Cerebellar nuclear complex (tissue), 1 donor: ENCODE data around the gene OR4F6.

Source experiments
- DNase-seq, 2 experiments: peaks; one replicate each; lab custom pipeline; 2025; lab: John Stamatoyannopoulos, UW

Gene OR4F6

DNA sequence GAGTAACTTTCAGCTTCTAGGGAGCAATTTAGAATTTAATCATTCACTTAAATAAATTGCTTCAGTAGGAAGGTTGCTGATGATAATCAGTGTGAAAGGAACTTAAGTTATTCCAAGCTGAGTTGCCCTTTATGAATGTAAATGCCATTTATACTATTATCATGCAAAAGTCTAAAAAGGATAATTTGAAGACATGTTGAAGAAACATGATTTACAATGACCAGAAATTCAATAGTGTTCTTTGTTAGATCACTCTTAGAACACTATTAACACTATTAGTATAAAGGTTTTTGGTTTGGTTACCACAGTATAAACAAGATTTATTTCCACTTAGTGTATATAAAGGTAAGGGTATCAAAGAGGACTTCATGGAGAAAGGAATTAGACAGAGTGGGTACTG is 1.6 kb downstream of the OR4F6 start:
- no peak for DNase-seq

DNA sequence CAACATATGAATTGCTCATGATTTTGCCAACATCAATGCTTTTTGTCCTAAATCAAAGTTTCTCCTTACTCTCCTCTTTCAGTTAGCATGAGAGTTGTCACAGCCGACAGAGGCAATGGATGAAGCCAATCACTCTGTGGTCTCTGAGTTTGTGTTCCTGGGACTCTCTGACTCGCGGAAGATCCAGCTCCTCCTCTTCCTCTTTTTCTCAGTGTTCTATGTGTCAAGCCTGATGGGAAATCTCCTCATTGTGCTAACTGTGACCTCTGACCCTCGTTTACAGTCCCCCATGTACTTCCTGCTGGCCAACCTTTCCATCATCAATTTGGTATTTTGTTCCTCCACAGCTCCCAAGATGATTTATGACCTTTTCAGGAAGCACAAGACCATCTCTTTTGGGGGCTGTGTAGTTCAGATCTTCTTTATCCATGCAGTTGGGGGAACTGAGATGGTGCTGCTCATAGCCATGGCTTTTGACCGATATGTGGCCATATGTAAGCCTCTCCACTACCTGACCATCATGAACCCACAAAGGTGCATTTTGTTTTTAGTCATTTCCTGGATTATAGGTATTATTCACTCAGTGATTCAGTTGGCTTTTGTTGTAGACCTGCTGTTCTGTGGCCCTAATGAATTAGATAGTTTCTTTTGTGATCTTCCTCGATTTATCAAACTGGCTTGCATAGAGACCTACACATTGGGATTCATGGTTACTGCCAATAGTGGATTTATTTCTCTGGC is 2.5 kb downstream of the OR4F6 start:
- DNase-seq = no peak

DNA sequence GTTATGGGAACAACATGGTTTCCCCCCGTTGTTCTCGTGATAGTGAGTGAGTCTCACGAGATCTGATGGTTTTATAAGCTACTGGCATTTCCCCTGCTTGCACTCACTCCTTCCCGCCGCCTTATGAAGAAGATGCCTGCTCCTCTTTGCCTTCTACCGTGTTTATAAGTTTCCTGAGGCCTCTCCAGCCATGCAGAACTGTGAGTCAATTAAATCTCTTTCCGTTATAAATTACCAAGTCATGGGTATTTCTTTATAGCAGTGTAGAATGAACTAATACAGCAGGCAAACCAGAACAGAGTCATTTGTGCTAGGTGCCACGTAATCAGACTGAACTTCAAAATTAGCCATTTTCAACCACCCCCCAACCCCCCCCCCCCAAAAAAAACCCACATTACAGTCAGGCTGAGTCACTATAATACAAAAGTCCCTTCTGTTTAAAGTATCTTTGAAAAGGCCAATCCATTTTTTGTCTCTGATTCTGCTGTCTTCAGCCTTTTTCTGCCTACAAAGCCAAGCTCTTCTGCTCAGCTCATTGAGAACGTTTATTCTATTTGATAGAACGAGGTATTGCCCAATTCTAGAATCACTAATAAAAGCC is 4.1 kb downstream of the OR4F6 start:
- DNase-seq = no peak

DNA sequence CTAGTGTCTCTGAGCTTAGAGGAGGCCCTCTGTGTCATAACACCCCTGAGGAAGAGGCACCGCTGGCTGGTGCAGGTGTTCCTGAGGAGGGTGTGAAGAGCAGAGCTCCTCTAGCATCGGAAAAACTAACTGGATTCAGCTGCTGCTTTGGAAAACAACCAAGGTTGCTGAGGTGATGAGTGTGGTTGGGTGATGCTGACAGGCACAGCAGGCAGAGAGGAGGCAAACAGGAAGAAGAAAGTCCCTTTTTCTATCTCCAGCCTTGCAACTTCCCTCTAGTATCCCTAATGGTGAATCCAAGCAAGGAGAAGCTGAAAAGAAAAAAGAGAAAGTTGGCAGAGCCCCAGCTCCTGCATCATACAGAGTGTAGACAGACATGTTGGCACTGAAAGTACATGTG is 4.9 kb downstream of the OR4F6 start:
- no peak for DNase-seq

DNA sequence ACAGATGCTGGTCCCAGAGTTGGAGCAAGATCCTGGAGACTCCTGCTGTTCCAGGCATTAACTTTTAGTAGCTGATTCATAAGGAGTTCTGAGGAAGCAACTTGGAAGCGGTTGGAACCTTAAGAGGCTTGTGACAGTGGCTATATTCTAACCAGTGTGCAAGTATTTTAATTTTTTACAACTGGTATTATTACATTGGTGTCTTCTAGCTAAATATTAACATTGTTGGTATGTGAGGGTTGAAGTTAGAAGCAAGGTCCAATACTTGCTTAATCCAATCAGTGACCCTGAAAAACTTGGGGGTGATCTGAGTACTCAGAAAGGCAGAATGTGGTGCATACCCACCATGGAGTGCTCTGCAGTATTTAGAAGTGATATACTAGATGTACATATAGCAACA is 7.1 kb downstream of the OR4F6 start:
- no peak for DNase-seq

DNA sequence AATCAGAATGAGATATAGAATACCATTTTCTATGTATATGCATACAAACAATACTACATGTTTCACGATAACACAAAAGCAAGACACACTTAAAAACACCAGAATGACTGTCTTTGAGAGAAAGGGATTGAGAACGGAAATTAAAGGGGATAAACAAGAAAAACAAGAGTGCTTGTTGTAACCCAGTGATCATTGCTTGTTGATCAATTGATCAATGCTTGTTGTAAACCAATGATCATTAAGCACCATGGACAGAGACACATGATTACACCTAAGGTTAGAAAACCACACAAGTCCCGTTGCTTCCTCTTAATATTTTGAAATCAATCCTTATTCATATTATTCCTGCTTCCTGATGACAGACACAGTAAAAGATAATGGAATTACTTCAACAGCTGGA is 7.6 kb downstream of the OR4F6 start:
- no peak for DNase-seq

DNA sequence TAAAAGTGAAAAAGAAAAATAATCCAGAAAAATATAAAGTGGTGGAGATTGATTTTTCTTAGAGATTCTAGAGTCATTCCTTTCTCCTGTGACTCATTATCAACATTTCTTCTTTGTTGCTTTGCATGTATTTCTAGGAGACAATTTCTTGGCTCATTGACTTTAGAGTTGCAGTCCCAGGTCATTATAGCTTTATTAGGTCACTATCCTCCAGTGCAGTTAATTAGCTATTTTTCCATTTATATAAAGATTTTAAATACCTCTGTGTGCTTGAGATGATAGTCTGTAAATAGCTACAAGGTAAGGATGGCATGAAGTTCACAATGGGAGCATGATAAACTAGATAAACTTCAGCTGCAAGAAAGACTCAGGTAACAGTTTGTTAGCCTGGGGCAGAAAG is 8.6 kb downstream of the OR4F6 start, which contains the start of gene OR4F15:
Gene OR4F15 (plus strand): TSS at position 301 of the 400 bp plus-strand sequence. CDS start 5,985 bp downstream, outside the sequence.
- no peak for DNase-seq

DNA sequence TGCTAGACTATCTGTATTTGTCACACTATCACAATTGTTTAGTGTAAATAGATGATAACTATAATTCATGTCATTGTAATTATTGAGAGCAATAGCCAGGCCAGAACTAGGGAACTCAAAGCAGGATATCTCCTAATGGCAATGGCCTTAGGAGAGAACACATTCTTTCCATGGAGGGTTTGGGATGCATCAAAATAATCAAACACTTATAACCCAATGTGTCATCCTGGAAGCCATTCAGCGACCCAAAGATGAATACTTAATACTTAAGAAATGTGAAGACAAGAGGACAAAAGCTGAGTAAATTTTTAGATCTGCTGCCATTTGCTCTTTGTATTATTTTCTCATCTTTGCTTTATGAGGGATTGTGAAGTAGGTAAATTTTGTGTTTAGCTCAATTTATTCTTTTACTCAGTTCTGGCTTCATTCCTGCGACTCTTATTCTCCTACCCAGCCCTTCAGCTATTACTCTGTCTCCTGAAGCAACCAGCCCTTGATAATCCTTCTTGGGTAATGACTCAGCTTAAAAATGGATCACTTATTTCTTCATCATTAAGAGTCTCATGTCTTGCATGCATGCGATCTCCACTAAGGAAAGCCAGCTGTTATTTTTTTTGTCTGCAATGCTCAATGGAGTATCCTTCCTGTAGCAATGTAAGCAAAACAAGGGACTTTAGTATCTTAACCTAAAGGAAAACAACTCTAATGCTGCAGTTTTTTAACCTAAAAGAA is 10.7 kb downstream of the OR4F6 start:
- DNase-seq = no peak

DNA sequence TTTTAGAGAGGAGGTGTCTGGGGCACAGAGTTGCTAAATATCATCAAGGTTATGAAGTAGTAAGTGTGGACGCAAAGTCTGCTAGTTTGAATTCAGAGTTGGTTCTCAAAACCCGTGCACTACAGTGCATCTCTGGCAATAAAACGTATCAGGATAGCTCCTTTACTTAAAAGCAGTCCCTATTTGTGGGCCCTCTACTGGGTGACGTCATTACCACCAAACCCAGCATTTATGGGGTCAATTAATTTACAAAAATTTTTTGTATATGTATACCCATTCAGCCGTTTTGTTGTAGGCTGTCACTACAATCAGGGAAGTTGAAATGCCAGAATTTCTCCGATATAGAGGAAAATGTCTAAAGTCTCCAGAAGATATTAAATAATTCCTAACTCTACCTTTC is 17.5 kb downstream of the OR4F6 start:
- no peak for DNase-seq

DNA sequence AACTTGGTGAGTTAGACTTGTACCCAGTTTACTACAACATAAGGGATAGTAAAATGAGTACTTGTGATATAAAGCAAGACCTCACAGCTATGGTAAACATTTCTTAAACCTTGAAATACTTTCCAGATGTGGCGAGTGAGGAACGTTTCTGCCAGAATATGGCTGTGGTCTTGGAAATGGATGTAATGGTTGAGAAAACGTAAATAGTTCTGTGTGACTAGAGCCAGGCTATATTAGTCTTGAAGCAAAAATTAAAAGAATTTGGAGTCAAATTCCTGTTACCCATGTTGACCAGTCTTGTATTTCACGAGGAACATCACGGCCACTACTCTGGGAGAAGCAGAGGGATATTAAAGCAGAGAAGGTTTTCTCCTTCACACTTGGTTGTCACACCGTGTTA is 23.9 kb downstream of the OR4F6 start:
- no peak for DNase-seq

DNA sequence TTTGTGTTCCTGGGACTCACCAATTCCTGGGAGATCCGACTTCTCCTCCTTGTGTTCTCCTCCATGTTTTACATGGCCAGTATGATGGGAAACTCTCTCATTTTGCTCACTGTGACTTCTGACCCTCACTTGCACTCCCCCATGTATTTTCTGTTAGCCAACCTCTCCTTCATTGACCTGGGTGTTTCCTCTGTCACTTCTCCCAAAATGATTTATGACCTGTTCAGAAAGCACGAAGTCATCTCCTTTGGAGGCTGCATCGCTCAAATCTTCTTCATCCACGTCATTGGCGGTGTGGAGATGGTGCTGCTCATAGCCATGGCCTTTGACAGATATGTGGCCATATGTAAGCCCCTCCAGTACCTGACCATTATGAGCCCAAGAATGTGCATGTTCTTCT is 25.5 kb downstream of the OR4F6 start:
- DNase-seq = no peak

DNA sequence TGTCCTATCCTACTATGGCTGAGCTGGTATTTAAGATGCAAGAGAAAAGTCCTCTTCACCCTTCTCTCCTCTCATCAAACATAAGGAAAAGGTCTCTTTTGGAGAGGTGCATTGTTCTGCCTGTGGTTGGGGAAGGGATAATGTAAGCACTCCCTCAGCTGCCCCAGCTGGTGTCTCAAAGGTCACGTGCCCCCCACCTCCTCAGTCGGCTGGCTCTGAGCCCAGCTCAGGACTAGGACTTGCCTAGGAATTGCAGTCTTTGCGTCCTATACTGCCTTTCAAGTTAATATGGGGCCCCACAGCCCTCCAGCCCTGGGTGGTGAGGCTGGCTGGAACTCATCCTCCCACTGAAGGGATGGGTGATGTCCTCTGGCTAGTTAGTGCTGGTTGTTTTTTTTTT is 38.3 kb downstream of the OR4F6 start:
- no peak for DNase-seq

DNA sequence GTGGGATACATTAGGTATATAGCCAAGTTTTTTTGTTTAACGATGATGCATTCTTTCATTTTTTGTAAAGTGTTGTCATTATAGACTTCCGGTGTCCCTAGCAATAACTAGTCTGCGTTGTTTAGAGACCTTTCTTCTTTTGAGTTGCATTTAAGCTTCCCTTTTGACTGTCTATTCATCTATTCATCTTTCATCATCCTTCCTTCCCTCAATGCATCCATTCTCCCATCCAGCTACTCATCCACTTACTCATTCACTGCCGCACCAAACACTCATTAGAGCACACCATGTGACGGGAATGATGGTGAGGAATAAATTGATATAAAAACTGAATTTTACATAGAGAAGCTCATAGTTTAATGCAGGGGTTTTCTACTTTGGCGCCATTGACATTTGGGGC is 41.6 kb downstream of the OR4F6 start:
- DNase-seq = no peak

DNA sequence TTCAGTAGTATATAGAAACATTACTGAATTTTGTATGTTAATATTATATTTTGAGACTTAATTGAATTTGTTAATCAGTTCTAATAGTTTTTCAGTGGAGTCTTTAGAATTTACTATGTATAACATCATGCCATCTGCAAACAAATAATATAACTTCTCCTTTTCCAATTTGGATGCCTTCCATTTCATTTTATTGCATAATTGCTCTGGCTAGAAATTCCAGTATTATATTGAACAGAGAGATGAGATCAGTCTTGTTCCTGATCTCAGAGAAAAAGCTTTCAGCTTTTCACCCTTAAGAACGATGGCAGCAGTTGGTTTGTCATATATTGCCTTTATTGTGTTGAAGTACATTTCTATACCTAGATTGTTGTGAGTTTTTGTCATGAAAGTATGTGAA is 49.0 kb downstream of the OR4F6 start:
- DNase-seq = no peak
